VCaP (cell line): ENCODE measurements around the gene CAMTA1.

Experiments
- H3K27ac ChIP-seq: fragments of 450-650 bp; 2 replicates; pipeline ENCODE4 v1.5.1; 2017
- CTCF ChIP-seq: fragments of 450-650 bp; conservative IDR thresholded peaks from 2 replicates; pipeline ENCODE4 v1.5.1; 2017; ENCODE audit warnings: mild to moderate bottlenecking, moderate library complexity

CAMTA1 gene

GRCh38 chr1:7333620-7334019 is 548.4 kb downstream of the CAMTA1 start:
- TF ChIP-seq CTCF: no peak
- H3K27ac ChIP-seq: peak overlapping the region; percentile 75

GRCh38 chr1:7334475-7335035 is 549.3 kb downstream of the CAMTA1 start:
- H3K27ac ChIP-seq: peak overlapping the region; percentile 75

GRCh38 chr1:7335224-7335879 is 550.1 kb downstream of the CAMTA1 start:
- peak overlapping the region; percentile 75 for H3K27ac ChIP-seq
- no peak for TF ChIP-seq CTCF

More at GRCh38 chr1:7334475-7335035, 549.3 kb downstream of the CAMTA1 start:
- no peak for TF ChIP-seq CTCF

- TF ChIP-seq CTCF: no peak
Measured at GRCh38 chr1:7338439-7338838, 553.2 kb downstream of the CAMTA1 start.

GRCh38 chr1:7339014-7339413 is 553.8 kb downstream of the CAMTA1 start:
- TF ChIP-seq CTCF: no peak
- H3K27ac ChIP-seq: peak overlapping the region; percentile 72; the same call in 1 of the 2 replicates

More at GRCh38 chr1:7338439-7338838, 553.2 kb downstream of the CAMTA1 start:
- H3K27ac ChIP-seq: no peak overlapping the region

- no peak for TF ChIP-seq CTCF
- peak overlapping the region; percentile 72 for H3K27ac ChIP-seq
Measured at GRCh38 chr1:7339953-7340352, 554.7 kb downstream of the CAMTA1 start.

- peak overlapping the region; percentile 72 for H3K27ac ChIP-seq
- peak; percentile 24; the same call in 1 of the 2 replicates for TF ChIP-seq CTCF
Measured at GRCh38 chr1:7341145-7341905, 556.1 kb downstream of the CAMTA1 start.
